Panc1 (cell line): Measurements from ENCODE around the gene FCHSD2. TPM values are rescaled to one million over a fixed set of nuclear protein-coding genes. Genes with fewer than 3 reads are reported as not detected.

Experiments
- ATAC-seq: fragments of 200-7000 bp; cut with Tn5 transposase; 2 replicates; pipeline ENCODE4 v1.9.1; 2020; ENCODE audit warnings: mild to moderate bottlenecking, moderate library complexity
- BruUV-seq: library from RNA; stranded (reverse); fragments of 400-500 nt; replicated peaks from 2 replicates; lab custom pipeline; 2021; lab: Mats Ljungman, UMichigan
- CTCF ChIA-PET: fragments of 300-600 bp; sonication (Branson Sonifier 250); formaldehyde crosslinking; loops from one replicate; lab custom pipeline; 2022; ENCODE audit warnings: antibody characterized with exemption; lab: Charles Lee
- POLR2A ChIA-PET: fragments of 300-600 bp; sonication (Branson Sonifier 250); formaldehyde crosslinking; loops from one replicate; lab custom pipeline; 2022; ENCODE audit warnings: antibody characterized with exemption; lab: Charles Lee
- DNase-seq: peaks from one replicate; pipeline ENCODE4 v3.0.0-alpha.2; 2010; ENCODE audit warnings: low read depth, low spot score
- H3K27ac ChIP-seq: 2 replicates; pipeline ENCODE4 v1.5.1; 2011; ENCODE audit warnings: mild to moderate bottlenecking, low read length, inconsistent platforms
- H3K27me3 ChIP-seq: fragments of 200-500 bp; sonication (Bioruptor generic); 2 replicates; pipeline ENCODE4 v1.6.0; 2014; ENCODE audit warnings: low read length, inconsistent platforms; ENCODE audit not compliant: control insufficient read depth, insufficient read depth
- H3K36me3 ChIP-seq: fragments of 200-500 bp; sonication (Bioruptor generic); 2 replicates; pipeline ENCODE4 v1.5.1; 2014; ENCODE audit warnings: inconsistent platforms, mild to moderate bottlenecking, low read length, moderate library complexity; ENCODE audit not compliant: control insufficient read depth, insufficient read depth
- H3K4me1 ChIP-seq: 2 replicates; pipeline ENCODE4 v1.5.1; 2011; ENCODE audit warnings: inconsistent platforms, mild to moderate bottlenecking, low read length, moderate library complexity; ENCODE audit not compliant: control insufficient read depth, insufficient read depth
- H3K4me3 ChIP-seq, 2 experiments: 2 replicates each; pipeline ENCODE4 v1.5.1; 2011 to 2012; ENCODE audit warnings: low read depth in 2 of 2, low read length in 2 of 2, mild to moderate bottlenecking in 2 of 2, inconsistent platforms in 1 of 2, moderate library complexity in 1 of 2
- H3K9me3 ChIP-seq: fragments of 200-500 bp; sonication (Bioruptor generic); 2 replicates; pipeline ENCODE4 v1.5.1; 2014; ENCODE audit warnings: low read depth, mild to moderate bottlenecking, inconsistent platforms, low read length, moderate library complexity; ENCODE audit not compliant: control insufficient read depth, insufficient read depth
- CTCF ChIP-seq: fragments of 450-650 bp; IDR thresholded peaks from 2 replicates; pipeline ENCODE4 v1.5.1; 2017; ENCODE audit warnings: mild to moderate bottlenecking
- POLR2AphosphoS5 ChIP-seq: IDR thresholded peaks from 2 replicates; pipeline ENCODE4 v1.6.1; 2012; ENCODE audit warnings: mild to moderate bottlenecking, low read depth, low read length, moderate library complexity
- SIN3A ChIP-seq: IDR thresholded peaks from 2 replicates; pipeline ENCODE4 v1.6.1; 2012; ENCODE audit warnings: low read depth, mild to moderate bottlenecking, low read length, moderate library complexity, borderline replicate concordance; ENCODE audit not compliant: insufficient read depth
- TCF7L2 ChIP-seq: IDR thresholded peaks from 2 replicates; pipeline ENCODE4 v1.6.1; 2011; ENCODE audit warnings: mild to moderate bottlenecking, low read depth, low read length, inconsistent platforms
- in situ Hi-C: cut with HindIII; loops from 2 replicates; pipeline ENCODE4 v1.10.0; 2016; ENCODE audit warnings: low sequenced_read_pairs, low pct_unique_long_range_greater_than_20kb
- intact Hi-C: fragments of 100-400 bp; cut with micrococcal nuclease; formaldehyde crosslinking; loops from one replicate; pipeline ENCODE4 v1.10.0; 2022; ENCODE audit not compliant: unreplicated experiment
- total RNA-seq: library from RNA; stranded (reverse); gene quantifications from one replicate; pipeline ENCODE4 v1.2.1, GENCODE V29; 2021; ENCODE audit not compliant: unreplicated experiment
- TF ChIP-seq, protein P1 (sequence below), 2 experiments: IDR thresholded peaks; 2 replicates each; pipeline ENCODE4 v1.6.1; 2011 to 2012; ENCODE audit warnings: low read depth in 2 of 2, control low read depth in 1 of 2, low read length in 1 of 2, mild to moderate bottlenecking in 1 of 2, moderate library complexity in 1 of 2; ENCODE audit not compliant: insufficient read depth in 1 of 2

FCHSD2 gene
- total RNA-seq, 1 experiment from 2014 or later, result 31.8 TPM

GRCh38 chr11:72953637-72954036 lies 188.5 kb downstream of the FCHSD2 start:
- Histone ChIP-seq H3K4me1 (no peaks in the 10 kb centered on the region), H3K9me3 (no peaks in the 10 kb centered on the region), H3K36me3 (no peaks in the 10 kb centered on the region), H3K4me3 (no peak overlapping the region), H3K27me3 (no peaks in the 10 kb centered on the region), H3K27ac (no peak overlapping the region)
- ChIA-PET POLR2A (no interaction called here), CTCF (no interaction called here)
- no TSS peak for BruUV-seq
- ATAC-seq, result no peak
- TF ChIP-seq, protein P1, sequence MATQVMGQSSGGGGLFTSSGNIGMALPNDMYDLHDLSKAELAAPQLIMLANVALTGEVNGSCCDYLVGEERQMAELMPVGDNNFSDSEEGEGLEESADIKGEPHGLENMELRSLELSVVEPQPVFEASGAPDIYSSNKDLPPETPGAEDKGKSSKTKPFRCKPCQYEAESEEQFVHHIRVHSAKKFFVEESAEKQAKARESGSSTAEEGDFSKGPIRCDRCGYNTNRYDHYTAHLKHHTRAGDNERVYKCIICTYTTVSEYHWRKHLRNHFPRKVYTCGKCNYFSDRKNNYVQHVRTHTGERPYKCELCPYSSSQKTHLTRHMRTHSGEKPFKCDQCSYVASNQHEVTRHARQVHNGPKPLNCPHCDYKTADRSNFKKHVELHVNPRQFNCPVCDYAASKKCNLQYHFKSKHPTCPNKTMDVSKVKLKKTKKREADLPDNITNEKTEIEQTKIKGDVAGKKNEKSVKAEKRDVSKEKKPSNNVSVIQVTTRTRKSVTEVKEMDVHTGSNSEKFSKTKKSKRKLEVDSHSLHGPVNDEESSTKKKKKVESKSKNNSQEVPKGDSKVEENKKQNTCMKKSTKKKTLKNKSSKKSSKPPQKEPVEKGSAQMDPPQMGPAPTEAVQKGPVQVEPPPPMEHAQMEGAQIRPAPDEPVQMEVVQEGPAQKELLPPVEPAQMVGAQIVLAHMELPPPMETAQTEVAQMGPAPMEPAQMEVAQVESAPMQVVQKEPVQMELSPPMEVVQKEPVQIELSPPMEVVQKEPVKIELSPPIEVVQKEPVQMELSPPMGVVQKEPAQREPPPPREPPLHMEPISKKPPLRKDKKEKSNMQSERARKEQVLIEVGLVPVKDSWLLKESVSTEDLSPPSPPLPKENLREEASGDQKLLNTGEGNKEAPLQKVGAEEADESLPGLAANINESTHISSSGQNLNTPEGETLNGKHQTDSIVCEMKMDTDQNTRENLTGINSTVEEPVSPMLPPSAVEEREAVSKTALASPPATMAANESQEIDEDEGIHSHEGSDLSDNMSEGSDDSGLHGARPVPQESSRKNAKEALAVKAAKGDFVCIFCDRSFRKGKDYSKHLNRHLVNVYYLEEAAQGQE (IDR thresholded peaks at IDR 0.05; ENCODE audit: insufficient read depth in 1 of 2, low read depth in 2 of 2, low read length in 1 of 2), result no peak
- TF ChIP-seq SIN3A (no peak), TCF7L2 (no peak), POLR2AphosphoS5 (no peak), CTCF (no peak)
- in situ Hi-C loops (no loop called here), intact Hi-C loops (no loop called here)
- DNase-seq, result no peak

- ChIA-PET CTCF (no interaction called here), POLR2A (no interaction called here)
- Histone ChIP-seq H3K4me1 (no peaks in the 10 kb centered on the region), H3K9me3 (no peaks in the 10 kb centered on the region), H3K36me3 (no peaks in the 10 kb centered on the region), H3K27ac (no peak overlapping the region), H3K4me3 (no peak overlapping the region), H3K27me3 (no peaks in the 10 kb centered on the region)
- no peak for TF ChIP-seq POLR2AphosphoS5
- TF ChIP-seq CTCF, result no peak
- no peak for TF ChIP-seq SIN3A
- no peak for TF ChIP-seq TCF7L2
- DNase-seq (no peak), ATAC-seq (no peak)
- in situ Hi-C loops (no loop called here), intact Hi-C loops (no loop called here)
- BruUV-seq, result no TSS peak
Observed at GRCh38 chr11:72951888-72952287, 190.2 kb downstream of the FCHSD2 start.
